NCI-H2107 (cell line): ENCODE results near the gene UGT1A6.

Source experiments
- DNase-seq: peaks from one replicate; lab custom pipeline; 2025; lab: John Stamatoyannopoulos, UW

UGT1A6 gene

DNA sequence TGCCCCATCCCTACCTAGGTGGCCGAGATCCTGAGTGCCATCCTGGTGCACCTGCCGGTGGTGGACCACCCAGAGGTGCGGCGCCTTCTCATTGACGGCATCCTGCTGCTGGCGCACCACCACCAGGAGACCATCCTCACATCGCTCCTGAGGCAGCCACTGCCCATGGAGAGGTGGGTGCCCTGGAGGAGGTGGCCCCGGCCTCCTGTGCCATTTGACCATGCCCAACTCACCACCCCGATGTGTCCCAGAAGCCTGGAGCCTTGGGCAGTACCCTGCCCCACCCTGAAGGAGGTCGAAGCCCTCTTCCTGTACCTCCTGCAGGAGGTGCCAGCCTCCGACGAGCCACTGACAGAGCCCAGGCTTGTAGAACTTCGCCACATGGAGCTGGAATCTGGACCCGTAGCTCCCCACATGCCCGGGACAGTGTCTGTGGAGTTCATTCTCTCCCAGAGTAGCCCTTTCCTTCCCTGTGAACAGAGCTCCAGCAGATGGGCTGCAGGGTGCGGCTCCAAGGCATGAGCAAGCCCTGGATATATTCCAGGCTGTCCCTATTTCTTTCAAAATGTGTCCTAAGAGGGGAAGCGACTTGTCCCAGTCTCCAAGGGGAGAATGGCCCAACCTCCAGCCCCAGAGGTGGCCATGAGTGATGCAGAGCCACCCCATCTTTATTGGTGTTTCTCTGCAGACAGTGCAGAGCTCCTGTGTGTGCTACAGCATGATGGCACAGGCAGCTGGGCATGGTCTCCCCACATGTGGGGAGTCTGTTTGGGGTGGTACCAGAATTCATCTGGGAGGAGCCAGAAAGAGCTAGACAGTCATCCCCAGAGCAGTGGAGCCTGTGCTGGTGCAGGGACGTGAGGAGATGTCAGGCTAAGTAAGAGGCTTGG, 127.4 kb downstream of the UGT1A6 start:
- DNase-seq, result no peak

DNA sequence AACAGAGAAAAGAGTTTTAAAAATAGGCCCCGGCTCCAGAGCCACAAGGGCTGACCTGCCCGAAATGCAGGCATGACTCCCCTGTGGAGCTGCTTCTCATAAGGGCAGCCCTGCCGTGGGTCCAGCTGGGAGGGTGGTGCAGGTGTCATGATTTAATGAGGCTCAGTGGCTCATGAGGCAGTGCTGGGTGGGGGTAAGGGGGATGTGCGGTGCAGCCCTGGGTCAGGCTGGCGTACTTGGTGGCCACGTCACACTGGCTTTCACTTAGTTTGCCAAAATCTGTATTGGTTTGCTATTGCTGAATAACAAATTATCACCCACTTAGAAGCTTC, 128.1 kb downstream of the UGT1A6 start:
- DNase-seq, result no peak

DNA sequence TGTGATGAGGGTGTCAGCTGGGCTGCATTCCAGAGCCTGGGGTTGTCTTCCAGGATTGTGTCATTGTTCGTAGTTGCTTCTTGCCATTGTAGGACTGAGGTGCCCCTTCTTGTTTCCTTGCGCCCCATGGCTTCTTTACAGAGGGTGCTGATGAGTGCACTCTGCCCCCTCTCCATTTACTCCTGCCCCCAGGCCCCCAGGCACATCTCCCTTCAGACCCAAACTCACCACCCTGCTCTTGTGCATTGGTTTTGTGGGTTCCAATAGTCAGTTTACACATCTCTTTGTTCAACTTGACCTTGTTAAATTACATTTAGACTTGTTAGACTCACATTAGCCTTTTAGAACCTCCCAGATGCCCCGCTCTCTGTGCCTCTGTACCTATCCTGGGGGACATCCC, 128.5 kb downstream of the UGT1A6 start:
- DNase-seq, result no peak

DNA sequence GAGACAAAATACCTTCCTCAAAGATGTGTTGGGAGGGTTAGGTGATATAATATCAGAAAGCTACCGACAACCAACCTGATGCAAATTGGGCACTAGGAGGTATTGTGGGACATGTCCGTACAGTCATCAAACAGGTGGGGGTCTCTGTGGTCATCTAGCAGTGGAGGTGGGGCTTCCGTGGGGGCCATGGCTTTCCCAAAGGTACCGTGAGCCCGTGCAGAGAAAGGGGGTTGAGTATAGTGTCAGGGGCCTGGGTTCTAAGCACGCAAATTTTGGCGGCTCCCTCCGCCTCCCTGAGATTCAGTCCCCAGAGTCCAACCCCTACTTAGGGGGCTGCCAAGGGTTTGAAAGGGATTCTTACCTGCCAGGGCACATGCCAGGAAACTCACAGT, 129.0 kb downstream of the UGT1A6 start:
- no peak for DNase-seq

DNA sequence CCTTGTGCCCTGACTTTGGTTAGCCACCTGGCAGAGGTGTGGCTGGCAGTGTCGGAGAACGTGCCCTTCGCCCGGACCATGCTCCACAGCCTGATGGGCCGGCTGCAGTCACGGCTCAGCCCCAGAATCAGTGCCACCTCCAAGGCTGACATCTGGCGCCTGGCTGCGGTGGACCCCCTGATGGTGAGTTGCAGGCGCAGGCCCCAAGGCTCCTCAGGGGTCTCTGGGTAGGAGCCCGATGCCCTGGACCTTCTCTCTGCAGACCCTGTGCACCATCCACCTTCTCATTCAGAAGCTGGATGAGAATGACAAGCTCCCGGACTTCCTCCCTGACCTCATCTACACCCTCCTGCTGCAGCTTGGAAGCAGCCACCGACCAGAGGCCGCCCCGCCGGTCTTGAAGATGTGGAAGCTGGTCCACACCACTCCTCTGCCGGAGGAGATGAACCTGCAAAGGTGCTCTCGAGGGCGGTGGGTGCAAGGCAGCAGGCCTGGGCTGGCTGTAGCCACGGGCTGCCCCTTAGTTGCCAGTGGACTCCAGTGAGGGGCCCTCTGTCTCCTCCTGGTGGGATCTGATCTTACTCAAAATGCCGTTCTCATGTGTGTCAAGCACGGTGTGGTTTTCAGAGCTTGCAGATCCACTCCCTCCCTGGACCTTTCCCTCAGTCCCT, 129.5 kb downstream of the UGT1A6 start:
- no peak for DNase-seq
